Upper lobe of left lung (tissue), 6 donors: Measurements from ENCODE around the gene HAGHL. TPM values are rescaled to one million over a fixed set of nuclear protein-coding genes. Genes with fewer than 3 reads are reported as not detected.

Source experiments
- ATAC-seq, 2 donors: fragments of 200-7000 bp; cut with Tn5 transposase; one replicate each; pipeline ENCODE4 v1.9.1; 2022; ENCODE audit warnings: mild to moderate bottlenecking in 2 of 2, moderate library complexity in 2 of 2; ENCODE audit not compliant: low FRiP score in 2 of 2
- DNase-seq, 2 donors: peaks; one replicate each; pipeline ENCODE4 v3.0.0-alpha.2; 2019 to 2020
- H3K27ac ChIP-seq, 4 donors: fragments of 200-600 bp; sonication (generic); one replicate each; pipeline ENCODE4 v1.5.1; 2016 to 2019
- H3K27me3 ChIP-seq, 4 donors: fragments of 200-600 bp; sonication (generic); one replicate each; pipeline ENCODE4 v1.5.1; 2017 to 2019
- H3K36me3 ChIP-seq, 4 donors: fragments of 200-600 bp; sonication (generic); one replicate each; pipeline ENCODE4 v1.5.1; 2016 to 2019
- H3K4me1 ChIP-seq, 4 donors: fragments of 200-600 bp; sonication (generic); one replicate each; pipeline ENCODE4 v1.5.1; 2018 to 2019
- H3K4me3 ChIP-seq, 4 donors: fragments of 200-600 bp; sonication (generic); one replicate each; pipeline ENCODE4 v1.5.1; 2017 to 2019; ENCODE audit warnings: mild to moderate bottlenecking in 2 of 4, moderate library complexity in 1 of 4
- H3K9me3 ChIP-seq, 4 donors: fragments of 200-600 bp; sonication (generic); one replicate each; pipeline ENCODE4 v1.5.1; 2018 to 2019
- EP300 ChIP-seq, 4 donors: sonication (generic); formaldehyde crosslinking; IDR thresholded peaks; one replicate each; pipeline ENCODE4 v1.5.1; 2017; ENCODE audit warnings: antibody characterized with exemption in 4 of 4, control low read depth in 2 of 4
- POLR2A ChIP-seq, 4 donors: fragments of 450-650 bp; IDR thresholded peaks; one replicate each; pipeline ENCODE4 v1.5.1; 2016 to 2017; ENCODE audit warnings: antibody characterized with exemption in 4 of 4, mild to moderate bottlenecking in 2 of 4
- POLR2AphosphoS5 ChIP-seq, 2 donors: sonication (generic); formaldehyde crosslinking; IDR thresholded peaks; one replicate each; pipeline ENCODE4 v1.5.1; 2017; ENCODE audit warnings: antibody characterized with exemption in 2 of 2
- WGBS, 2 donors: methylation state at CpG; one replicate each; pipeline ENCODE4 v1.1.5; 2017 to 2018; 5-methylcytosine and 5-hydroxymethylcytosine counted together
- total RNA-seq, 6 donors: library from RNA; depleted of rRNA in 4 of 6; stranded (reverse); fragments of >200 nt in 4 of 6; gene quantifications; one replicate each; pipeline versions ENCODE4 v1.1.0 to v1.2.1, GENCODE V29; 2016 to 2021
- TF ChIP-seq, protein P1 (sequence below), 6 experiments: fragments of 450-650 bp in 4 of 6; fragments of 200-600 bp in 2 of 6; sonication (generic) in 2 of 6; IDR thresholded peaks; one replicate each; pipeline ENCODE4 v1.5.1; 2016 to 2019; ENCODE audit warnings: antibody characterized with exemption in 6 of 6
- donor health status: DM: no; HTN: no; CAD: no; lungs with moderate emphysema.
- donor health status: DM: no; HTN: yes; CAD: no; lungs with severe emphysema.

The HAGHL gene
- total RNA-seq, 6 donors from 2014 or later, result 4.0 to 43.0 (median 13.5) TPM

DNA sequence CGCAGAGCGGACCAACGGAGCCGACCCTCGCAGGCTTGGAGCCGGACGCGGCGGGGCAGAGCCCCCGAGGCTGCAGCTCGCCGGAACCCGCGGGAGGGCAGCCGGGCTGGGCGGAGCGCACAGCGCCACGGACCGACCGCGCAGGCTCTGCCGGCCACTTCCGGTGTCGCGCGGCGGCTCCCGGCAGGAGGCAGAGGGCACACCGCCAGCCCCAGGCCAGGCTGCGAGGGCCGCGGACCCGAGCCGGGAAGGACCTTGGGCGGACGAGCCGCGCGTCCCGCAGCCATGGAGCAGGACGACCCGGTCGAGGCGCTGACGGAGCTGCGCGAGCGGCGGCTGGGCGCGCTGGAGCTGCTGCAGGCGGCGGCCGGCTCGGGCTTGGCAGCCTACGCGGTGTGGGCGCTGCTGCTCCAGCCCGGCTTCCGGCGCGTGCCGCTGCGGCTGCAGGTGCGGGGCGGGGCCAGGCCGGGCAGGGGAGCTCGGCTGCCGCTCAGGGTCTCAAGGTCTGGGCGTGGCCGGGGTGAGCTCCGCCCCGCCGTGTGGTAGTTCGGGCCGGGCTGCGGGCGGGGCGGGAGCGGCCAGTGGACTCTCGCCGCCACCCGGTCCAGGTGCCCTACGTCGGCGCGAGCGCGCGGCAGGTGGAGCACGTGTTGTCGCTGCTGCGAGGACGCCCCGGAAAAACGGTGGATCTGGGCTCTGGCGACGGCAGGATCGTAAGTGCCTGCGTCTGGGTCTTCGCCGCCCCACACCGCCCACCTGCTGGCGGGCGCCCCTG, 5.7 kb upstream of the HAGHL start, which contains the start of gene ANTKMT:
TSS of gene ANTKMT (plus strand) at position 157 of the 775 bp plus-strand sequence. CDS start at position 286, 129 bp downstream.
- ATAC-seq, result peak; percentile 77 to 93
- Histone ChIP-seq H3K4me3 (peak within 1 kb of the TSS; percentile 70 to 95 (median 82)), H3K9me3 (no peaks in the 10 kb centered on the region), H3K27ac (peak within 1 kb of the TSS; percentile 76 to 87 (median 87)), H3K4me1 (peaks cover 19 to 42% (median 37%) of the 10 kb centered on the region in 4 donors), H3K27me3 (peaks cover 0 to 13% (median under 1%) of the 10 kb centered on the region in 4 donors), H3K36me3 (peaks cover 0 to 3% (median 0%) of the 10 kb centered on the region in 4 donors)
- TF ChIP-seq, protein P1, sequence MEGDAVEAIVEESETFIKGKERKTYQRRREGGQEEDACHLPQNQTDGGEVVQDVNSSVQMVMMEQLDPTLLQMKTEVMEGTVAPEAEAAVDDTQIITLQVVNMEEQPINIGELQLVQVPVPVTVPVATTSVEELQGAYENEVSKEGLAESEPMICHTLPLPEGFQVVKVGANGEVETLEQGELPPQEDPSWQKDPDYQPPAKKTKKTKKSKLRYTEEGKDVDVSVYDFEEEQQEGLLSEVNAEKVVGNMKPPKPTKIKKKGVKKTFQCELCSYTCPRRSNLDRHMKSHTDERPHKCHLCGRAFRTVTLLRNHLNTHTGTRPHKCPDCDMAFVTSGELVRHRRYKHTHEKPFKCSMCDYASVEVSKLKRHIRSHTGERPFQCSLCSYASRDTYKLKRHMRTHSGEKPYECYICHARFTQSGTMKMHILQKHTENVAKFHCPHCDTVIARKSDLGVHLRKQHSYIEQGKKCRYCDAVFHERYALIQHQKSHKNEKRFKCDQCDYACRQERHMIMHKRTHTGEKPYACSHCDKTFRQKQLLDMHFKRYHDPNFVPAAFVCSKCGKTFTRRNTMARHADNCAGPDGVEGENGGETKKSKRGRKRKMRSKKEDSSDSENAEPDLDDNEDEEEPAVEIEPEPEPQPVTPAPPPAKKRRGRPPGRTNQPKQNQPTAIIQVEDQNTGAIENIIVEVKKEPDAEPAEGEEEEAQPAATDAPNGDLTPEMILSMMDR (IDR thresholded peaks at IDR 0.05), result peak in 5 of 6 experiments; percentile 25 to 62 (median 32)
- peak; percentile 49 to 80 for TF ChIP-seq POLR2AphosphoS5 (IDR thresholded peaks at IDR 0.05)
- TF ChIP-seq POLR2A (IDR thresholded peaks at IDR 0.05), result peak in 3 of 4 donors; percentile 38 to 93 (median 51)
- no peak for TF ChIP-seq EP300 (IDR thresholded peaks at IDR 0.05)
- DNase-seq, result peak; percentile 87 to 97
- WGBS, 2 donors, result 23 to 44% methylated on average over 16 to 19 of the region's 106 CpGs

DNA sequence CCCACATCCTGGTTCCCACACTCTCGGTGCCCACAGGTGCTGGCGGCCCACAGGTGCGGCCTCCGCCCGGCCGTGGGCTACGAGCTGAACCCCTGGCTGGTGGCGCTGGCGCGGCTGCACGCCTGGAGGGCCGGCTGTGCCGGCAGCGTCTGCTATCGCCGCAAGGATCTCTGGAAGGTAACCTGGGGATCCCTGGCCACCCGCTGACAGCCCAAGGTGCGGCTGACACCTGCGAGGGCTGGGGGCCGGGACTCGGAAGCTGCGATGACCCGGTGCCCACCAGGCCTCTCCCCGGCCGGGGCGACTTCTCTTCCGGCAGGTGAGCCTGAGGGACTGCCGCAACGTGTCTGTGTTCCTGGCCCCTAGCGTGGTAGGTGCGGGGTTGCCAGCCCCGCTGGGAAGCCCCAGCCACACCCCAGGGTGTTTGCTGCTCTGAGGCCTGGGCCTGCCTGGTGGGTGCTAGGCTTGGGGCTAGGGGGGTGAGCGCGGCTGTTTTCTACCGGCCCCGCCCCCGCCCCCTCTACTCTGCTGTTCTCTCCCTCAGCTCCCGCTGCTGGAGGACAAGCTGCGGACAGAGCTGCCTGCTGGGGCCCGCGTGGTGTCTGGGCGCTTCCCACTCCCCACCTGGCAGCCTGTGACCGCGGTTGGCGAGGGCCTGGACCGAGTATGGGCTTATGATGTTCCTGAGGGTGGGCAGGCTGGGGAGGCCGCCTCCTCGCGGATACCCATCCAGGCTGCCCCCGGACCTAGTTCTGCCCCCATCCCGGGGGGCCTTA, 5.0 kb upstream of the HAGHL start:
- peak overlapping the region; percentile 70 to 95 (median 82) for H3K4me3 ChIP-seq
- no peaks in the 10 kb centered on the region for H3K9me3 ChIP-seq
- no peak for ATAC-seq
- H3K27me3 ChIP-seq, result peaks cover 0 to 14% (median 5%) of the 10 kb centered on the region in 4 donors
- DNase-seq, result peak in 1 of 2 donors; percentile 88
- peak overlapping the region in 3 of 4 donors; percentile 87 for H3K27ac ChIP-seq
- H3K4me1 ChIP-seq, result peaks cover 14 to 43% (median 37%) of the 10 kb centered on the region in 4 donors
- WGBS, 2 donors, result 69 to 74% methylated on average over 11 to 29 of the region's 51 CpGs
- TF ChIP-seq, protein P1 (IDR thresholded peaks at IDR 0.05), result no peak
- TF ChIP-seq EP300 (IDR thresholded peaks at IDR 0.05), result no peak
- no peak for TF ChIP-seq POLR2A (IDR thresholded peaks at IDR 0.05)
- no peak for TF ChIP-seq POLR2AphosphoS5 (IDR thresholded peaks at IDR 0.05)
- H3K36me3 ChIP-seq, result peaks cover 0 to 3% (median 0%) of the 10 kb centered on the region in 4 donors

DNA sequence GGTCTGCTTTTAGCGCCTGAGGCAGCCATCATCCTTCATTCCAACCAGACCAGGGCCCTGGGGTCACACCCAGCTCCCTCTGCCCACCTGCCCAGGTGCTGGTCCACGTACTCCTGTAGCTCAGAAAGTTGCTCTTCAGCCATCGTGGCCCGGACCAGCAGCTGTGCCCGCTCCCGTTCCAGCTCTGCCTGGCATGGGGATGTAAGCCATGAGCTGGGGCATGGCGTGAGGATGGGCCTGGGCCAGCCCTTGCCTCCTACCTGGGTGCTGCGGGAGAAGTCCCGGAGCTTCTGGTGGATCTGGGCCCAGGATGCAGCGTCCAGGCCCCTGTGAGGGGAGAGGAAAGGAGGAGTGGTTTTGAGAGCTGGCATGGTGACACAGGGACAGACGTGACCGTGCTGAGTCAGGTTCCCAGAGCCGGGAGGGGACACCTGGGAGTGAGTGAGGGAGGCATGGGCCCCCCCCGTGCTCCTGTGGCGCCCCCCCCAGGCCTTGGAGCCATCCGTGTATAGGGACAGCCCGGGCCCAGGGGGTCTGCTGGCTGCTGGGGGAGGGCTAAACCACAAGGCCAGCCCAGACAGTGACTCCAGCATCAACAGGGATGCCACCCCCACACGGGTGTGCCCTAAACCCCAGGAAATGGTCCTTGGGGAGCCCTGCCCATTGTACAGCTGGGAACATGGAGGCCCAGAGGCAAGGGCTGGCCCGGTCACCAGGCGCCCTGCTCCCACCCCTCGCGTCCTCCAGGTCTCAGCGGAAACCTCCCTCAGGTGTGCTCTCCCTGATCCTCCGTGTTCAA, 3.9 kb upstream of the HAGHL start:
- Histone ChIP-seq H3K9me3 (no peaks in the 10 kb centered on the region), H3K27me3 (peaks cover 0 to 25% (median 15%) of the 10 kb centered on the region in 4 donors), H3K27ac (no peak overlapping the region), H3K4me3 (no peak overlapping the region), H3K36me3 (peaks cover 0 to 3% (median 0%) of the 10 kb centered on the region in 4 donors), H3K4me1 (peaks cover 24 to 52% (median 48%) of the 10 kb centered on the region in 4 donors)
- DNase-seq, result peak in 1 of 2 donors; percentile 59
- no peak for ATAC-seq
- TF ChIP-seq, protein P1 (IDR thresholded peaks at IDR 0.05), result no peak
- TF ChIP-seq POLR2A (IDR thresholded peaks at IDR 0.05), result no peak
- TF ChIP-seq EP300 (IDR thresholded peaks at IDR 0.05), result no peak
- no peak for TF ChIP-seq POLR2AphosphoS5 (IDR thresholded peaks at IDR 0.05)
- 83 to 90% methylated on average over 10 to 23 of the region's 24 CpGs for WGBS, 2 donors

DNA sequence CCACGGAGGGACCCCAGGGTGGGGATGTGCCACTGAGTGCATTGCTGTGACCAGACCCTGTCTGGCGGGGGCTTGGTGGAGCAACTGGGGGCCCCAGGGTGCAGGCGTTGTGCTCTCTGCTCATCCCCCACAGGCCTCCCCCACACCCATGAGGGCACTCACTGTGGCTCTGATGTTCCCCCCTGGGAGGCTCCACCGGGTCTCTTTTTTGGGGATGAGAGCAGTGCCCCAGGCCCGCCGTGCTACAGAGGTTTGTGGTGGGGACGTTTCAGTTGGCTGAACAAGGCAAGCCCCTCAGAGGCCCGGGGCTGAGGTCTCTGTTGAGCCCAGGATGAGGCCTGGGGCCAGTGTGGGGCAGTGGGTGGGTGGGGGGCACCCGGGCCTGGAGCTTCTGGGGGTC, 3.2 kb upstream of the HAGHL start:
- TF ChIP-seq POLR2A (IDR thresholded peaks at IDR 0.05), result no peak
- TF ChIP-seq POLR2AphosphoS5 (IDR thresholded peaks at IDR 0.05), result no peak
- TF ChIP-seq EP300 (IDR thresholded peaks at IDR 0.05), result no peak
- TF ChIP-seq, protein P1 (IDR thresholded peaks at IDR 0.05), result no peak
- Histone ChIP-seq H3K4me1 (peaks cover 31 to 58% (median 55%) of the 10 kb centered on the region in 4 donors), H3K36me3 (peaks cover 0 to 3% (median 0%) of the 10 kb centered on the region in 4 donors), H3K4me3 (no peak overlapping the region), H3K27ac (no peak overlapping the region), H3K27me3 (peaks cover 0 to 29% (median 17%) of the 10 kb centered on the region in 4 donors), H3K9me3 (no peaks in the 10 kb centered on the region)
- WGBS, 2 donors, result 80 to 93% methylated on average over 1 to 9 of the region's 9 CpGs
- no peak for ATAC-seq
- no peak for DNase-seq
